GM12865 (cell line): ENCODE measurements around the gene RTL10.
"Not testable (repeated sequence)": the region's sequence is repeated elsewhere in the genome, so short reads cannot be mapped to it uniquely, and the experiment has no call there.

ENCODE experiments used
- DNase-seq: peaks from one replicate; pipeline ENCODE4 v3.0.0; 2010; ENCODE audit warnings: low read depth
- H3K4me3 ChIP-seq: 2 replicates; pipeline ENCODE4 v1.5.1; 2011; ENCODE audit warnings: mild to moderate bottlenecking, low read depth, low read length, control low read depth
- CTCF ChIP-seq: IDR thresholded peaks from 2 replicates; pipeline ENCODE4 v1.5.1; 2011; ENCODE audit warnings: low read length, control low read depth, low read depth, inconsistent platforms; ENCODE audit not compliant: insufficient read depth; ENCODE audit errors: missing control alignments

RTL10 gene

GRCh38 chr22:19884161-19884953 is 29.7 kb upstream of the RTL10 start:
- no peak for TF ChIP-seq CTCF
- DNase-seq: no peak
- H3K4me3 ChIP-seq: no peak overlapping the region

- DNase-seq, H3K4me3 ChIP-seq: not testable (repeated sequence)
Measured at GRCh38 chr22:19883446-19883845, 28.8 kb upstream of the RTL10 start.

- no peak for DNase-seq
- no peak for TF ChIP-seq CTCF
- H3K4me3 ChIP-seq: no peak overlapping the region
Measured at GRCh38 chr22:19882446-19883381, 28.0 kb upstream of the RTL10 start.

- TF ChIP-seq CTCF: no peak
- DNase-seq: no peak
- H3K4me3 ChIP-seq: no peak overlapping the region
Measured at GRCh38 chr22:19880786-19881569, 26.3 kb upstream of the RTL10 start.

GRCh38 chr22:19879992-19880785 is 25.5 kb upstream of the RTL10 start:
- H3K4me3 ChIP-seq: no peak overlapping the region
- no peak for DNase-seq
- TF ChIP-seq CTCF: no peak

GRCh38 chr22:19879643-19879991 is 24.9 kb upstream of the RTL10 start:
- TF ChIP-seq CTCF: no peak
- no peak overlapping the region for H3K4me3 ChIP-seq

More at GRCh38 chr22:19879643-19879991, 24.9 kb upstream of the RTL10 start:
- DNase-seq: no peak
